Uterus (tissue), 4 donors: Measurements from ENCODE around the gene RBFOX2. TPM values are rescaled to one million over a fixed set of nuclear protein-coding genes. Genes with fewer than 3 reads are reported as not detected.

Experiments
- DNase-seq, 2 donors: peaks; one replicate each; pipeline ENCODE4 v3.0.0-alpha.2; 2019 to 2020
- H3K27ac ChIP-seq, 2 donors: fragments of 200-600 bp; sonication (generic); 1 replicate in 1 of 2; 2 replicates in 1 of 2; pipeline ENCODE4 v1.5.1; 2016 to 2018
- H3K27me3 ChIP-seq, 2 donors: fragments of 200-600 bp; sonication (generic); one replicate each; pipeline ENCODE4 v1.5.1; 2018 to 2019; ENCODE audit warnings: control low read depth in 1 of 2
- H3K36me3 ChIP-seq, 2 donors: fragments of 200-600 bp; sonication (generic); one replicate each; pipeline ENCODE4 v1.5.1; 2019; ENCODE audit warnings: control low read depth in 1 of 2
- H3K4me1 ChIP-seq, 2 donors: fragments of 200-600 bp; sonication (generic); one replicate each; pipeline ENCODE4 v1.5.1; 2018 to 2019; ENCODE audit warnings: control low read depth in 1 of 2
- H3K4me3 ChIP-seq, 2 donors: fragments of 200-600 bp; sonication (generic); 1 replicate in 1 of 2; 2 replicates in 1 of 2; pipeline ENCODE4 v1.5.1; 2018 to 2019; ENCODE audit warnings: mild to moderate bottlenecking in 1 of 2
- H3K9me3 ChIP-seq, 2 donors: fragments of 200-600 bp; sonication (generic); one replicate each; pipeline ENCODE4 v1.5.1; 2019; ENCODE audit warnings: control low read depth in 1 of 2
- POLR2A ChIP-seq, 2 donors: fragments of 450-650 bp; IDR thresholded peaks; one replicate each; pipeline ENCODE4 v1.6.1; 2016; ENCODE audit warnings: antibody characterized with exemption in 2 of 2, mild to moderate bottlenecking in 1 of 2, moderate library complexity in 1 of 2
- intact Hi-C: fragments of 100-400 bp; cut with DNase I; formaldehyde crosslinking; loops from one replicate; pipeline ENCODE4 v1.15.1; 2023; ENCODE audit warnings: low total_unique reads
- total RNA-seq, 4 donors: library from RNA; depleted of rRNA in 3 of 4; stranded (reverse); fragments of >200 nt in 3 of 4; gene quantifications; one replicate each; pipeline versions ENCODE4 v1.1.0 to v1.2.4, GENCODE V29; 2014 to 2023
- TF ChIP-seq, protein P1 (sequence below), 4 experiments: fragments of 200-600 bp in 2 of 4; fragments of 450-650 bp in 2 of 4; sonication (generic) in 2 of 4; IDR thresholded peaks; one replicate each; pipeline ENCODE4 v1.5.1; 2016 to 2019; ENCODE audit warnings: antibody characterized with exemption in 4 of 4, mild to moderate bottlenecking in 2 of 4, moderate library complexity in 1 of 4
- donor health status: DM: yes; HTN: yes; CAD: no.

Gene RBFOX2
- total RNA-seq, 4 donors from 2014 or later: 81.0 to 311 (median 147) TPM

DNA sequence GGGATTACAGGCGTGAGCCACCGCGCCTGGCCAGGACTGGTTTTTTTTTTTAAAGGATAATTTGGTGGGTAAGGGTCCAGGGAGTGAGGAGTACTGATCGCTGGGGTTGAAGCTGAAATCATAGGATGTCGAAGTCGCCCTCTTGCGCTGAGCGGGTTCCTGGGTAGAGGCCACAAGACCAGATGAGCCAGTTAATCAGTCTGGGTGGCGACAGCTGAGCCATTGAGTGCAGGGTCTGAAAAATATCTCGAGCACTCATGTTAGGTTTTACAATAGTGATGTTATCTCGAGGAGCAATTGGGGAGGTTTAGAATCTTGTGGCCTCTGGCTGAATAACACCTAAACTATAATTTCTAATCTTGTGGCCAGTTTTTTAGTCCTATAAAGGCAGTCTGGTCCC, 303.1 kb downstream of the RBFOX2 start:
- no peaks in the 10 kb centered on the region for H3K9me3 ChIP-seq
- intact Hi-C loops: loop anchor here (2.0 kb wide), 1 partner anchor 13 kb away; no protein-coding TSS in a partner anchor
- no peak for TF ChIP-seq POLR2A (IDR thresholded peaks at IDR 0.05)
- TF ChIP-seq, protein P1, sequence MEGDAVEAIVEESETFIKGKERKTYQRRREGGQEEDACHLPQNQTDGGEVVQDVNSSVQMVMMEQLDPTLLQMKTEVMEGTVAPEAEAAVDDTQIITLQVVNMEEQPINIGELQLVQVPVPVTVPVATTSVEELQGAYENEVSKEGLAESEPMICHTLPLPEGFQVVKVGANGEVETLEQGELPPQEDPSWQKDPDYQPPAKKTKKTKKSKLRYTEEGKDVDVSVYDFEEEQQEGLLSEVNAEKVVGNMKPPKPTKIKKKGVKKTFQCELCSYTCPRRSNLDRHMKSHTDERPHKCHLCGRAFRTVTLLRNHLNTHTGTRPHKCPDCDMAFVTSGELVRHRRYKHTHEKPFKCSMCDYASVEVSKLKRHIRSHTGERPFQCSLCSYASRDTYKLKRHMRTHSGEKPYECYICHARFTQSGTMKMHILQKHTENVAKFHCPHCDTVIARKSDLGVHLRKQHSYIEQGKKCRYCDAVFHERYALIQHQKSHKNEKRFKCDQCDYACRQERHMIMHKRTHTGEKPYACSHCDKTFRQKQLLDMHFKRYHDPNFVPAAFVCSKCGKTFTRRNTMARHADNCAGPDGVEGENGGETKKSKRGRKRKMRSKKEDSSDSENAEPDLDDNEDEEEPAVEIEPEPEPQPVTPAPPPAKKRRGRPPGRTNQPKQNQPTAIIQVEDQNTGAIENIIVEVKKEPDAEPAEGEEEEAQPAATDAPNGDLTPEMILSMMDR (IDR thresholded peaks at IDR 0.05): no peak
- no peak overlapping the region for H3K27ac ChIP-seq
- no peak overlapping the region for H3K4me3 ChIP-seq
- DNase-seq: no peak
- H3K27me3 ChIP-seq: no peaks in the 10 kb centered on the region
- no peaks in the 10 kb centered on the region for H3K36me3 ChIP-seq
- no peaks in the 10 kb centered on the region for H3K4me1 ChIP-seq

DNA sequence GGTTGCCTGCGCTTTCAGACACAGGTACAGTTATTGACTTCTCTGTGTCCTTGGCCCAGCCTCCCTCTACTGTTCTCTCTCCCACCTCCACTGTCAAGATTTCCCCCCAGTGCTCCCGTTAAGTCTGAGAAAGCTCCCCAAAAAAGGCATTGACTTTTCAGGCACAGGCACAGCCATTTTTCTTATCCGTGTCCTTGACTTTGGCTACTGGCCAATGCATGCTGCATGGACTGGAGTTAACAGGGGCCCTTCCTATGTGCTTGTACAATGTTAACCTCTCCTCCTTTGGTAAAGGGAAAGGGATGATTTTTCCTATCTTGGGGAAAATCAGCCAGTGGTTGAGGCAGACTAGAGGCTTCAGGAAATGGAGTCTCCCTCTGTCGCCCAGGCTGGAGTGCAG, 306.7 kb downstream of the RBFOX2 start:
- Histone ChIP-seq H3K9me3 (no peaks in the 10 kb centered on the region), H3K4me3 (no peak overlapping the region), H3K27me3 (no peaks in the 10 kb centered on the region), H3K4me1 (no peaks in the 10 kb centered on the region), H3K36me3 (no peaks in the 10 kb centered on the region), H3K27ac (no peak overlapping the region)
- DNase-seq: no peak
- intact Hi-C loops: no loop called here
- no peak for TF ChIP-seq POLR2A (IDR thresholded peaks at IDR 0.05)
- TF ChIP-seq, protein P1 (IDR thresholded peaks at IDR 0.05): no peak

DNA sequence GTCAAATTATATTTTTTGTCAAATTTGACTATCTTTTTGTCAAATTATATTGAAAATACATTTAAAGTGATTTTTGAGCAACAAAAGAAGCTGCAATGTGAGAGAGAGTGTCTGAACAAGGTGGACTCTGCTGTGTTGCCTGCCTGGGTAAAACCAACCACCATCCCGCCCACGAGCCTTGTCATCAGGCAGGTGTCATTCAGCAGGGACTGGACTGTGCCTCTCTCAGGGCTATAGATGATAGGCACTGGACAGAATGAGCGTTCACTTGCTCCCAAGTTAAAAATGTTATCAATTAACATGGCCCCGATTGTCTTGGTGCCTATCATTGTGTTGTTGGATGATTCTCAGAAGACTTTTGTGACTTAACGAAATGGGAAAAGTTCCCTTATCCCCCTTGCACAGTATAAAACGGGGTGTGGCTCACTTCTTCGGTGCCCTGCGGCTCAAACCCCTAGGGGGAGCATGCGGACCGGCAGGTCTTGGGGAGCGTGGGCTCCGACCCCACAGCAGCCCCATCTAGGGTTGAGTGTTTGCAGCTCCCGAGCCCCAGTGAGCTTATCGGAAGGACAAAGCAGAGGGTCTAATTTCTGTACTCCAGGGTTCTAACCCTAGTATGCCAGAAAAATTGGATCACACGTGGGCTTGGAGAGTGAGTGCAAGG, 309.3 kb downstream of the RBFOX2 start:
- TF ChIP-seq, protein P1 (IDR thresholded peaks at IDR 0.05): no peak
- no peak for TF ChIP-seq POLR2A (IDR thresholded peaks at IDR 0.05)
- Histone ChIP-seq H3K9me3 (no peaks in the 10 kb centered on the region), H3K4me3 (no peak overlapping the region), H3K36me3 (no peaks in the 10 kb centered on the region), H3K27me3 (no peaks in the 10 kb centered on the region), H3K27ac (no peak overlapping the region), H3K4me1 (no peaks in the 10 kb centered on the region)
- DNase-seq: no peak
- intact Hi-C loops: no loop called here

DNA sequence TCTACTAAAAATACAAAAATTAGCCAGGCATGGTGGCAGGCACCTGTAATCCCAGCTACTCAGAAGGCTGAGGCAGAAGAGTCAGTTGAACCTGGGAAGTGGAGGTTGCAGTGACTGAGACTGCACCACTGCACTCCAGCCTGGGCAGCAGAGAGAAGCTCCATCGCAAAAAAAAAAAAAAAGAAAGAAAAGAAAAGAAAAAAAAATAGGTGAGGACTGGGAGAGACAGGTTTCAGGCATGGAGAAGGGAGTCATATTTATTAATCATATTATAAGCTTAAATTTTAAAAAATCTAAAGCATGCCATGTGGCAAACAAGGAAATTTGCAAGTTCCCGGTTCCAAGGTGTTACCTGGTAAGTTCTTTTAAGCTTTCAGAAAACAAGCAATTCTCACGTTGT, 311.1 kb downstream of the RBFOX2 start, which contains the start of gene APOL5:
Gene APOL5, plus strand, starts transcription at position 301 of the 400 bp plus-strand sequence. Its CDS starts 0 bp downstream, at position 301.
- Histone ChIP-seq H3K4me1 (no peaks in the 10 kb centered on the region), H3K27me3 (no peaks in the 10 kb centered on the region), H3K27ac (no peak within 1 kb of the TSS), H3K9me3 (no peaks in the 10 kb centered on the region), H3K4me3 (no peak within 1 kb of the TSS), H3K36me3 (no peaks in the 10 kb centered on the region)
- intact Hi-C loops: no loop called here
- no peak for TF ChIP-seq POLR2A (IDR thresholded peaks at IDR 0.05)
- TF ChIP-seq, protein P1 (IDR thresholded peaks at IDR 0.05): no peak
- no peak for DNase-seq

DNA sequence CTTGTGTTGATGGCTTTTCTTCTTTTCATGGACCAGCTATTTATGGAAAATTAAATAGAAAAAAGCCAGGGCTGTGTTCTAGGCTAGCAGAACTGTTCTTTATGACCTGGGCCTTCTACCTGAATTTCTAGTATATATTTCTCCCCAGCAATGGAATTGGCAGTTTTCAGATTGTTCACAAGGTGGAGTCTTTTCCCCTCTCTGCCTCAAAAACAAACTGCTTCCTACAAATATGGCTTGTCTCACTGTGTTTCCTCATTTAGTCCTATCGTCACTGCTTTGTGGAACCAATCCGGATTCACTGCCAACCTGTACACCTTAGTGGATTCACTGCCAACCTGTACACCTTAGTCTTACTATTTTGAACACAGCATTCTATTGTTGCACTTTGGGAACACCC, 316.0 kb downstream of the RBFOX2 start:
- H3K36me3 ChIP-seq: no peaks in the 10 kb centered on the region
- no peak overlapping the region for H3K4me3 ChIP-seq
- no peak for DNase-seq
- no peaks in the 10 kb centered on the region for H3K4me1 ChIP-seq
- H3K9me3 ChIP-seq: no peaks in the 10 kb centered on the region
- no peaks in the 10 kb centered on the region for H3K27me3 ChIP-seq
- intact Hi-C loops: no loop called here
- no peak overlapping the region for H3K27ac ChIP-seq
- no peak for TF ChIP-seq POLR2A (IDR thresholded peaks at IDR 0.05)
- TF ChIP-seq, protein P1 (IDR thresholded peaks at IDR 0.05): no peak
